GM19193 (cell line): Measurements from ENCODE around the gene PDCD1LG2.
A peak's percentile ranks its signal among the peaks of the same experiment; 100 is the strongest.

Experiments used
- POLR2A ChIP-seq: IDR thresholded peaks from 4 replicates; pipeline ENCODE4 v1.6.1; 2011; ENCODE audit not compliant: insufficient read depth, insufficient read length; ENCODE audit errors: extremely low read depth

The PDCD1LG2 gene

DNA sequence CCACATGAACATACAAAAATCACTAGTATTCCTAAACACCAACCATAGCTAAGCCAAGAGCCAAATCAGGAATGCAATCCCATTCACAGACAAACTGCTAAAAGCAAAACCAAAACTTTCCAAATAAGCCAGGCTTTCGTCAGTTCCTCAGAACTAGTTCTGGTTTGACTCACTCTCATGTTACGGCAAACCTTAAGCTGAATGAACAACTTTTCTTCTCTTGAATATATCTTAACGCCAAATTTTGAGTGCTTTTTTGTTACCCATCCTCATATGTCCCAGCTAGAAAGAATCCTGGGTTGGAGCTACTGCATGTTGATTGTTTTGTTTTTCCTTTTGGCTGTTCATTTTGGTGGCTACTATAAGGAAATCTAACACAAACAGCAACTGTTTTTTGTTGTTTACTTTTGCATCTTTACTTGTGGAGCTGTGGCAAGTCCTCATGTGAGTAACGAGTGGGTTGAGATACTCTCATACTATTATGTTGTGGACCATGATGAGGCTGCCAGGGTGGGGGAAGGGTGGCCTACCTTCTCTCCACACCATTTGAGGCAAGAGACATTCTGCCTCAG lies at the start of gene PDCD1LG2:
PDCD1LG2 (plus strand) TSS at position 172 of the 572 bp plus-strand sequence. CDS start 12,016 bp downstream, outside the sequence.
- no peak for TF ChIP-seq POLR2A

DNA sequence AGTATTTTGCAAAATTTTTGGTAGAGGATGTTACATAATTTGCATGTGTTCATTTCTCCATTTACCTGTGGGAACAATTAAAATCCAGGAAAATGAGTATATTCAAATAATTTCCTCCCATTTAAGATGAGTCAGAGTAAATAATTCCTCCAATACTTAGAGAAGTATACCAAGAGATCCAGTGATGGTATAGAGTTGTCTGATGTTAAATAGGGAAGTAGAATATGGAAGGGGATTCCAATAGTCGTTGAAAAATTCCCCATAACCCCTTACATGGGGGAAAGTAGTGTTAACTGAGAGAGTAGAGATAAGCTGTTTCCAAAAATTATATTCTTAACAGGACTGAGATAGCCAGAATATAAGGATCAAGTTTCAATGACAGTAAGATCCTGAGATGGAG lies 44.3 kb upstream of the PDCD1LG2 start:
- TF ChIP-seq POLR2A: no peak

DNA sequence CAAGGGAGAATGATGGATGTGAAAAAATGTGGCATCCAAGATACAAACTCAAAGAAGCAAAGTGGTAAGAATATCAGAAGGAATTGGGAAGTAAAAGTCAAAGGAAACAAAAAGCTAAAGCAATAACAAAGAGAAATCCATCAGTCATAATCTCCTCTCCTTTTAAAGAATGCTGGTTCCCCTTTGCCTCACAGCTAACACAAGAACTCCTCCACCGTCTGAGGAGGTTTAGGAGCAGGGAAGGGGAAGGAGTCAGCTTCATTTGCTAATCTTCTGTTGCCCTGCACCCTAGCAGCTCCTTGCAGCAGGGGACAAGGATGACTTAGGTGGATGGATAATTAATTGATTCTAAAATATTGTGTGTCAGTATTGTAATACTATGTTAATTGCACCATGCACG lies 43.6 kb upstream of the PDCD1LG2 start:
- TF ChIP-seq POLR2A: no peak

DNA sequence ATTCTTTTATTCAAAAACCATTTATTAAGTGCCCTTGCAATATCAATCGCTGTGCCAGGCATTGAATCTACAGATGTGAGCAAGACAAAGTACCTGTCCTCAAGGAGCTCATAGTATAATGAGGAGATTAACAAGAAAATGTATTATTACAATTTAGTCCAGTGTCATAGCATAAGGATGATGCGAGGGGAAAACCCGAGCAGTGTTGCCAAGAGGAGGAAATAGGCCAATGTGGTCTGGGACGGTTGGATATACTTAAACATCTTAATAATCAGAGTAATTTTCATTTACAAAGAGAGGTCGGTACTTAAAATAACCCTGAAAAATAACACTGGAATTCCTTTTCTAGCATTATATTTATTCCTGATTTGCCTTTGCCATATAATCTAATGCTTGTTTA lies 41.5 kb upstream of the PDCD1LG2 start:
- TF ChIP-seq POLR2A: no peak

DNA sequence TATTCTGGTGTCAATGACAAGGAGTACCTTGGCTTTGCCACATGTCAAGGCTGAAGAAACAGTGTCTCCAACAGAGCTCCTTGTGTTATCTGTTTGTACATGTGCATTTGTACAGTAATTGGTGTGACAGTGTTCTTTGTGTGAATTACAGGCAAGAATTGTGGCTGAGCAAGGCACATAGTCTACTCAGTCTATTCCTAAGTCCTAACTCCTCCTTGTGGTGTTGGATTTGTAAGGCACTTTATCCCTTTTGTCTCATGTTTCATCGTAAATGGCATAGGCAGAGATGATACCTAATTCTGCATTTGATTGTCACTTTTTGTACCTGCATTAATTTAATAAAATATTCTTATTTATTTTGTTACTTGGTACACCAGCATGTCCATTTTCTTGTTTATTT lies 40.2 kb upstream of the PDCD1LG2 start:
- TF ChIP-seq POLR2A: no peak

DNA sequence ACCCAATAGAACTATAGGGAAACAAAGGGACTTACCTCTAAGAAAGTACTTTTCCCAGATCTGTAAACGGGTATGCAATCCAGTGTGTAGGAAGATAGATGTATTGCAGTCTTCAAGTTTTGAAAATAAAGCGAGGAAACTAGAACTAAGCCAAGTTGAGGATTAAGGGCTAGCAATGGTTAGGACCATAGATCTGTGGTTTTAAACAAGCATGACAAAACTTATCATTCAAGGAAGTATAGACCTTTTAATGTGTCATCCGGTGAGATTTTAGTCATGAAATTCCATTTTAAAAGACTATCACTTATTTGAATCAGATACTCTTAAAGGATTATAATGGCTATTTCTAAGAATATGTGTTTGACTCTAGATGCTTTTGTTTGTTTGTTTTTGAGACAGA lies 39.5 kb upstream of the PDCD1LG2 start:
- TF ChIP-seq POLR2A: peak; percentile 29

DNA sequence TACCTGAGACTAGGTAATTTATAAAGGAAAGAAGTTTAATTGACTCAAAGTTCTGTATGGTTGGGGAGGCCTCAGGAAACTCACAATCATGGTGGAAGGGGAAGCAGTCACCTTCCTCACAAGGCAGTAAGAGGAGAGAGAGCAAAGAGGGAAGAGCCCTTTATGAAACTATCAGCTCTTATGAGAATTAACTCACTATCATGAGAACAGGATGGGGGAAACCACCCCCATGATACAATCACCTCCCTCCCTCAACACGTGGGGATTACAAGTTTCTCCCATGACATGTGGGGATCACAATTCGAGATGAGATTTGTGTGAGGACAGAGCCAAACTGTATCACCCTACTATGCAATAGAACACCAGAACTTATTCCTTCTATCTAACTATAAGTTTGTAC lies 32.1 kb upstream of the PDCD1LG2 start:
- no peak for TF ChIP-seq POLR2A

DNA sequence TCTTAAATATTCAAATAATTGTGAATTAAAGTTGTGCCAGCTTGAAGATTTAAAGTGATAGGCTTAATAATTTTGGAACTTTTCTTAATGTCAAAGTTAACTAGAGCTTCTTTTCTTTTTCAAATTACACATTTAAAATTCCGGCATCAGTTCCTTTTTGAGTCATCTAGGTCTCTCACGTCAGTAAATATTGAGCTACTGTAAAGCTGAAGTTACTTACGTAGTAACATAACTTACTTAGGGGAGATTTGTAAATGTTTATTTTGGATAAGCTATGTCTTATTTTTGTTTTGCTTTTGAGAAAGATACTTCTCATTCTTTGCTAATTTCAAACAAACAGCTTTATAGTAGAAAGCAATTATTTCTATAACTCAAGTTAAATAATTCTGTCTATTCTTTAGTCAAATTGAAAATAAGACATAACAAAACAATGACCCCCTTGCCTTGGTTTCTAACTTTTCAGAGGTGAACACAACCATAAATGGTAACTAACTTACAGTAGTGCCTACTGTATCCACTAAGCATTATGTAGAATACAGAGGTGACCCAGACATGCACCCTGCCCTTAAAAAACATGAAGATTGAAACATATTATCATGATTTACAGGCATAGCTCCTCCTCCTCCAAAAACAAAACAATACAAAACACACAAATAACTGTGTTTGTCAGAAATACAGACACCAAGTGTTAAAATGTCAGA lies 30.2 kb upstream of the PDCD1LG2 start:
- TF ChIP-seq POLR2A: no peak

DNA sequence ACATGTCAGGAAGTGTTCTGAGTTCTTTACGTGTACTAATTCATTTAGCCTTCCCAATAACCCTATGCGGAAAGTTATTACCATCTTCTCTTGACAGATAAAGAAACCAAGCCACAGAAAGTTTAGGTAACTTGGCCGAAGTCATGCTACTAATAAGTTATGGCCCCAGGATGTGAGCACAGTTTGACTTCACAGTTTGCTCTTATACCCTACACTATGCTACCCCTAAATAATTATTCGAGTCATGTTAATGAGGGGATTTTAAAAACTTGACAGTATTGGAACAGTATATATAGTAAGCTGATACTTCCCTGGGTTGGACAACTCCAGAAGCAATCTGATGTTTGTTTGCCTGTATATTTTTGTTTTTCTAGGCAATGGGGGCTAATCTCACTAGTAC lies 29.4 kb upstream of the PDCD1LG2 start:
- TF ChIP-seq POLR2A: no peak

DNA sequence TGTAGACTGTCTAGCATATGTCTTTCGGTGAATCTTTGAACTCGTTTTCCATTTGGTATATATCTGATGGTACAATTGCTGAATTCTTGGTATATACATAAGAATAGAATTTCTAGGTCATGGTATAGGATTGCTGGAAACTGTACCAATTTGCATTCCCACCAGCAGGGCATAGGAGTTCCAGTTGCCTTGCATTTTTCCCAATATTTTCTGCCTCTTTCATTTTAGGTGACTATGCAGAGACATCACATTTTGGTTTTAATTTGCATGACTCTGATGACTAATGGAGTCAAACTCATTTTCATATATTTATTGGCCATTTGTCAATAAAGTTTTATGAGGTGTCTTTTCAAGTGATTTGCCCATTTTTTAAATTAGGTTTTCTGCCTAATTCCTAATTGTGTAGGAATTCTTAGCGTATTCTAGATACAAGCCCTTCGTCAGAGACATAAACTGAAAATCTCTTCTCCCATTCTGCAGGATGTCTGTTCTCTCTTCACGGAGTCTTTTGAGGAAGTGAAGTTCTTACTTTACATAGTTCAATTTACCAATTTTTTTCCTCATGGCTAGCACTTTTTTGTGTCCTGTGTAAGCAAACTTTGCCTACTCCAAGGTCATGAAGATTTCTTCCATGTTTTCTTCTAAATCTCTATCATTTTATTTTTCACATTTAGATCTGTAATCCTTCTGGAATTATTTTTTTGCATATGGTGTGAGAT lies 28.9 kb upstream of the PDCD1LG2 start:
- no peak for TF ChIP-seq POLR2A

DNA sequence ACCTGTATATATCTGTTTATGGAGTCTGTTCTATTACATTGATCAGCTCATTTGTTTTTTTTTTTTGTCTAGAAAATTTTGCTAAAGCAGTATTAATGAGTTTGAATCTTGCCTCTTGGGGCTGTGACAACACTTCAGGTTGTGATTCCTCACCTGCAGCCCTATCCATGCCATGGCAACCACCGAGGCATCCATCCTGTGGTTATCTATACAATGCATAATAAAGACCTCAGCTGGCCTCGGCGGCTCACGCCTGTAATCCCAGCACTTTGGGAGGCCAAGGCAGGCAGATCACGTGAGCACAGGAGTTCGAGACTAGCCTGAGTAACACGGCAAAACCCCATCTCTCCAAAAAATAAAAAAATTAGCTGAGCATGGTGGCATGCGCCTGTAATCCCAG lies 28.1 kb upstream of the PDCD1LG2 start:
- no peak for TF ChIP-seq POLR2A

DNA sequence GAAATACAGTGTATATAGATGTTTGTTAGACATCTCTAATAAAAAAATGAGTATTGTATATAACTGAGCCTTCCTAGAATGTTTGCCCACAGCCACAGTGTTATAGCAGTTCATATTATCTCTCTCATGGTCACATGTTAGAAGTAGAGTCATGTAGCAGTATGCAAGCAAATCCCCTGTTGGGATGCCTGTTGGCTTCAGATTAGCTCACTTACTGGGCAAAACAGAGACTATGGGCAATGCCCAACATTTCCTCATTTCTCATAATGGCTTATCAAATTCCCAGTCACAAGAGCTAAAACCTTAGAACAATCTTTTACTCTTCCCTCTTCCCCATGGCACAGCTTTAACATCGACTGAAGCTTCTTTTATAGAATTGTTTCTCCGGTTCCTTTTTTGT lies 27.0 kb upstream of the PDCD1LG2 start:
- no peak for TF ChIP-seq POLR2A

DNA sequence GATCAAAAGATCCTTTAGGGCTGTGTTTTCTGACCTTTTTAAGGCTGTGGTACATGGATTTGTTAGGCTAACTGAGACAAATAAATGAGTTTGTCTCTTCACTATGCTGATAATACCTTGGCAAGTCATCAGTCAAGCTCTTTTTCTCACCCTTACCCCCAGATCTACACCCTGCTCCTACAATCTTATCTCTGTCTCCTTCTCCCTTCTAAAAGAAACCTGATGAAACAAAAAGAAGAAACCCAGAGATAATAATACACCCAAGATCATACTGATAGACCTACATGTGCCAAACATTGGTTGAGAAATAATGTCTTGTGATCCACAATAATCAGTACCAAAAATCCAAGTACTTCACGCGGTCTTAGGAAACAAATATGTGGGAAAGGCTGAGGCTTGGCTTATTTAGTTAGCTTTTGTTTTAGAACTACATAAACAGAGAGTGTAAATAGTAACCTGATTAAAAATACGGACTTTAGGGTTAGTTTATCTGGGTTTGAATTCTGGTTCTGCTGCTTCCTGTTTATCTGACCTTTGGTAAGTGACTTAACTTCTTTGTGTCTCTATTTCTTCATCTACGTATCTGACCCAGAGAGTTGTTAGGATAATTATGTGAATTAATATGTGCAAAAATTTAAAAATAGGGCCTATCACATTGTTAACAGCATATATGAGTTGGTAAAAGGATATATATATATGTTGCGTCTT lies 24.8 kb upstream of the PDCD1LG2 start:
- TF ChIP-seq POLR2A: no peak

DNA sequence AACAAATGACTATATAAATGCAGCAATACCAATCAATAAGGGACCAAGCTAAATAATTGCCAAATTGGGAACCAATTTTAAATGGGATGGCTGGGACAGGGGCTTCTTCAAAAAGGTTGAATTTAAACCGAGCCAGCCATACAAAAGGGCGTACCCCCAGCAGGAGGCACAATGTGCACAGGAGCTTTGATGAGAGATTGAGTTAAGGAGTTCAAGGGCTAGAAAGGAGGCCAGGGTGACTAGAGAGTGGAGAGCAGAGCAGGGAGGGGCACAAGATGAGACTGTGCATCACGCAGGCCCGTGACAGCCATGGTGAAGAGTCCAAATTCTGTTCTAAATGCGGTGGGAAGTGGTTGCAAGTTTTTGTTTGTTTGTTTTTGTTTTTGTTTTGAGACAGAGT lies 23.3 kb upstream of the PDCD1LG2 start:
- TF ChIP-seq POLR2A: no peak

DNA sequence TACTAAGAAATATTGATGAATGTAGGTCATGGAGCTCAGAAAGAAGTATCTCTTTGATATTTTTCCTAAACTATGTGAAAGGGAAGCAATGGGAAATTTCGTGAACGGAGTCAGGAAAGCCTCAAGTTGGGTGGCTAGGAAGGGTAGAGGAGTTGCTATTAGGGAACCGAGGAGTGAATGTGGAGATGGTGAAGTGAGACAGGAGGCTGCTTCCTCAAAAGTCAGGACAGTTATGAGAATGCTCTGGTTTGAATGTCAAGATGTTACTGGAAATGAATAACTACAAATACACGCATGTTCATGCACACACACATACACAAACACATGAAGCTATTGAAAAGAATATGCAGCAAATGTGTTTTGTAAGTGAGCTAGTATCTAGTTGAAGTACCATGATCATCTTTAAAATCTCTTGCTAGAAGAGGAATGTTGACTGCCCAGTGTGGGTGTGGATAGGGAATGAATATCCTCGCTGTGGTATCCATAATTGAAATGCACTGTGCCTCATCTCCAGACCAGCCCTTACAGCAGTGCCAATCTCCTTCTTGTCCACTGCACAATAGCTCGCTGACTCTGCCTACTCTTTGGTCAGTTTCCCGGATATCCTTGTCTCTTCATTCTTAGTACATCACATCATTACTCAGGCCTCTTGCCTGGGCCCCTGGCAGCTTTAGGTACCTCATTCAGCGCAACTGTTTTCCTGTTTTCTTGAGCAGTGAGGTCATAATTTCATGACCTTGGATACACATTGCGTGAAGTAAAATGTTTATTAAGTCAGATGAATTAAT lies 21.9 kb upstream of the PDCD1LG2 start:
- no peak for TF ChIP-seq POLR2A
